OCI-M1 (cell line): ENCODE results near the gene SLC35E2B.
"Not testable (repeated sequence)": the region's sequence is repeated elsewhere in the genome, so short reads cannot be mapped to it uniquely, and the experiment has no call there.

ENCODE experiments used
- DNase-seq: peaks from one replicate; lab custom pipeline; 2025; lab: John Stamatoyannopoulos, UW

Gene SLC35E2B

DNA sequence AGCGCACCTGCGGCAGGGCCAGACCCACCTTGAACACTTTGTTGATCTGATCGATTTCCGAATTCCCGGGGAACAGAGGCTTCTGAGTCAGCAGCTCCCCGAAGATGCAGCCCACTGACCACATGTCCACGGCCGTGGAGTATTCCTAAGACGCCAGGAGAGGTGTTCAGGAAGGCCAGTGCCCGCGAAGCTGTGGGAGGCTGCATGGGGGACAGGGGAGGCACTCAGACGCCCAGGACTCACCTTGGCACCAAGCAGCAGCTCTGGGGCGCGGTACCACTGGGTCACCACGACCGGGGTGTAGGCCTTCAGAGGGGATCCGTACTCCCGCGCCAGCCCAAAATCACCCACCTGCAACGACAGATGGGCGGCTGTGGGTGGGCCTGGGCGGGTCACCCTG, 11.2 kb upstream of the SLC35E2B start:
- DNase-seq: no peak

DNA sequence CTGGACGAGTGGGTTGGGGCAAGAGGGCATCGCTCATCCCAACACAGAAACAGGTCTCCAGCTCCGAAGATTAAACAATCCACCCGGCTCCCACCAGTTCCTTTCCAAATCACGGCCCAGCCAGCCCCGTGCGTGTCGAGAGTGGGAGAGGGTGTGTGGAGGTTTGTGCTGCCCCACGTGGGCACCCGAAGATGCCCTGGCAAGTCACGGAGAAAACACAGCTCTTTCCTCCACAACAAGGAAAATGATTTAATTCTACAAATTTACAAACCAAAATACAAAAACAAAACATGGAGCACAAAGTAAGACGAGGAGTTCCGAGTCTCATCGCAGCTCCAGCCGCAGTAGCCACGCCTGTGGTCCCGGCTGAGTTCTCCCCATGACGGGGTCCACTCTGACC, 9.9 kb upstream of the SLC35E2B start:
- DNase-seq: not testable (repeated sequence)

DNA sequence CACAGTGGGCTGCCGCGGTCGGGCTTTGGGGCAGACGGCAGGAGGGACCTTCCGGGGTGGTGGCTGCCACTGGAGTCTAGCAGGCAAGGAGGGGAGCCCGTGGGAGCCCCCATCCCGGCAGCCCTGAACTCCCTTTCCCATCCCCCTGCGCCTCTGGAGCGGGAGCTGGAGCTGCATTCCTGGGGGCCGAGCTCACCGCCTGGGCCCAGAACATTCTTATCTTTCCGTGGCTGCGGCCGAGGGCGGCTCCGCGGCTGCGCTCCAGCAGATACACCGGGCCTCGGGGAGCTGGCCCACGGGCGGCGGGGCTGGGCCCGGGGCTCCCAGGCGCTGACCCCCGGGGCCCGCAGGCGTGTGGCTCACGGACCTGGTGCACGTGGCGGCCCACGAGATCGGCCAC, 8.0 kb upstream of the SLC35E2B start:
- not testable (repeated sequence) for DNase-seq

DNA sequence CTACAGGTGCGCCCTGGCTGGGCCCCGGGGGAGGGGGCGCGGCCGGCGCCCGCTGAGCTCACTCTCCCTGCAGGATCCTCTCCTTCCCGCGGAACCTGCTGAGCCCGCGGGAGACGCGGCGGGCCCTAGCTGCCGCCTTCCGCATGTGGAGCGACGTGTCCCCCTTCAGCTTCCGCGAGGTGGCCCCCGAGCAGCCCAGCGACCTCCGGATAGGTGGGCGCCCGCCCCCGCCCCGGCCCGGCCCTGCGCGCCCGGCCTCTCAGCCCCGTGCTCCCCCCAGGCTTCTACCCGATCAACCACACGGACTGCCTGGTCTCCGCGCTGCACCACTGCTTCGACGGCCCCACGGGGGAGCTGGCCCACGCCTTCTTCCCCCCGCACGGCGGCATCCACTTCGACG, 7.5 kb upstream of the SLC35E2B start:
- not testable (repeated sequence) for DNase-seq

DNA sequence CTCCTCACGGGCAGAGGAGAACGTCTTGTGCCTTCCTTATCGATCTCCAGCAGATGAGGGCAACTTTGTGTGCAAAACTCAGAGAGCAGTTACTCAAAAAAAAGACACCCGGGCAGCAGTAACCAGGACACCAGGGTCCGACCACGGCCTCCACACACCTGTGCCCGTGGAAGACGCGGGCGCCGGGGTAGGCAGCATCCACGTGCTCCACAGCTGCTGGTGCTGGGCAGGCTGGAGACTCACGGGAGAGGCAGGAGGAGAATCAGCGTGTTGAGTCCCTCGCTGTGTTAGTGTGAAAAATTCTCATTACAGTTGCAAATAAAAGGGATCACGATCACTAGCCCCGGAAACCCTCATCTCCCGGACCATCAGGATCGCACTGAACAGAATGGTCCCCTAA, 6.5 kb upstream of the SLC35E2B start:
- not testable (repeated sequence) for DNase-seq

DNA sequence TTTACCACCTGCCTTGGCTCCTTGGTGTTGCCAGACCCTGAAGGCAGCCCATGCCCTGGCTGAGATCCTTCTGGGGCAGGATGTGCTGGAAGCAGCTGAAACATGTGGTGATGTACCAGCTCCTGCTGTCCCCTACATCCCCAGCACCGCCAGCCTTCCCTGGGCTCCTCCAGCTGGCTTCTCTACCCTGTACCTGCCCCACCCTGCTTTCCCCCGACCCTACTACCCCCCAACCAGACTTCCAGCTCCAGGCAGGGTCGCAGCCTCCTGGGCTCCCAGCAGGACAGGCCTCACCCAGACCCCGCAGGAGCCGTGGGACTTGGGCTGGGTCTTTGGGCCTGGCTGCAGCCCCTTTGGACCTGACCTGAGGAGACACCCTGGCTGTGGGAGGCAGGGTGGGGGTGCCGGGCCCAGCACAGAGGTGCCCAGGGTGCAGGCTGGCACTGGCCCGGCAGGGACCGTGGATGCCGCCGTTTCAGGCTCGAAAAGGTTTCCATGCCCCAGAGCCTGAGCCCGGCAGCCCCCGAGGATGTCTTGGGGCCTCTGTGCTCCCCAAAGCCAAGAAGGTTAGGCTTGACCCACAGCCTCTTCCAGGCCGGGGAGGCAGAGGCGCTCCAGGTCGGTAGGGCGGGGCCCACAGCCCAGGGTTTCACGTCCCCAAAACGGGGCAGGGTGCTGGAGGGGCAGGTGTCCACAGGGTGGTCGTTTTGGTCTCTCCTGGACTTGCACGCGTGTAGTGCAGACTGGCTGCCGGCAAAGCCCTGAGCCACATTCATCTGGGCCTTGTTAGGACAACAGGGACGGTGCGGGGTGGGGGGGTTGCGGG, 5.0 kb upstream of the SLC35E2B start:
- not testable (repeated sequence) for DNase-seq

DNA sequence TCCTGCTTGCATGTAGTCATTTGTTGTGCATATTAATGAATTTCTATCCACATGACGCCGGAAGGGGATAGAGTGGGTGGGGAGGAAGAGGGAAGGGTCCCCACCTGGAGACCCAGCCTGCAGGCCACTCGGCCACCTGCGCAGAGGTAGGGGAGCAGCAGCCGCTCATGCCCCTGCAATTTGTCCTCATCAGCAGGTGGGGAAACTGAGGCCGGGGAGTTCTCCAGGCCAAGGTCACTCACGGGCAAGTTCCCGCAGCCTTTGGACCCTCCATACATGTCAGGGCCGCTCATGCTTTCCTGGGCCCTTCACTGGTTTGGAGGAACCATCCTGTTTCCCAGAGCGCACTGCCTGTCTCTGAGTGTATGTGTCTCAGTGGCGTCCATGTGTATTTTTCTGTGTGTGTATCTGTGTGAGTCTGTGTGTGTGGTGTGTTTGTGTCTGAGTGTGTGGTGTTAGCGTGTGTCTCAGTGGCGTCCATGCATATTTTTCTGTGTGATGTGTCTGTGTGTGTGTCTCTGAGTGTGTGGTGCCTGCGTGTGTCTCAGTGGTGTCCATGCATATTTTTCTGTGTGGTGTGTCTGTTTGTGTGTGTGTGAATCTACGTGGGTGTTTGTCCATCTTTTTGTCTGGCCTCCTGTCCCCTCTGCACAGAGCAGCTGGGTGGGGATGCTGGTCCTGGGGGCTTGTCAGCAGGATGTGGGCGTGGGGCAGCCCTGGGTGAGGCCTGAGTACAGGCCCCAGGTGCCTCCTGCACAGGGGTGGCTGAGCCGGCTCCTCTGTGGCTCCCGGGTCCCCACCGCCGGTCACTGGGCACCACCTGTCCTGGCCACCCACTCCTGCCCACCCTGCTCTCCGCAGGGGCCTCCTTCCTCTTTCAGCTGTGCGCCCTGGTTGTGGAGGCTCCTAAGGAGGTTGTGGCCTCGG, 4.1 kb upstream of the SLC35E2B start:
- not testable (repeated sequence) for DNase-seq

DNA sequence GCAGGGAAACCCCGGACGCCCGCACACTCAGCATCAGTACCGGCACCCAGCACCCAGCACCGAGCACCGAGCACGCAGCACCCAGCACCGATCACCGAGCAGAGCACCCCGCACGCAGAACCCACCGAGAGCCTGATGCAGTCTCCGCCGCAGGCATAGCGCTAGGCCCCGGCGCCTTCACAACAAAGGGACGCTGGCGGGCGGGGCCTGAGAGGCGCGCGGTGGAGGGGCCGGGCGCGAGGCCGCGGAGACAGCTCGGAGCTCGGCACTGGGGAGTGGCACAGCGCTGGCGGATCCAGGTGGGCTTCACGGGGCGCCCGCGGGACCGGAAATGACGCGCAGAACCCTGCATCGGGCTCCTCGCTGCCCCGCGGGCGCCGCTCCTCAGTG, 276 bp downstream of the SLC35E2B start:
- peak; percentile 88 for DNase-seq

DNA sequence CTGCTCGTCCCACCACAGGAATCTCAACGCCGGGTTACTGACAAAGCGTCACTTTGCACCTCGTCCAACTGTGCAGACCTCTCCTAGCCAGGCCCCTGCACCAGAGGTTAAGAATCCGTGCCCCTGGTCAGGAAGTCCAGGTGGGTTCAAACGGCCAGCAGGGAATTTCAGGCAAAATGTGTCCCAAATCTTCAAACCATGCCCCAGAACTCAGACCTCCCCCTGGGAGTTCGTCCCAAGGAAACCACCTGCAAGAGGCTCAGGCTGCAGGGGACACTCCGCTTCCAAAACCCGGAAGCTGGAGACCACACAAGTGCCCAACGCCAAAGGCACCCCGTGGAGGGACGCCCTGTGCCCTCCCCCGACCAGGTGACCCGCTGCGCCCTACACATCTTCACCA, 1.2 kb downstream of the SLC35E2B start:
- not testable (repeated sequence) for DNase-seq

DNA sequence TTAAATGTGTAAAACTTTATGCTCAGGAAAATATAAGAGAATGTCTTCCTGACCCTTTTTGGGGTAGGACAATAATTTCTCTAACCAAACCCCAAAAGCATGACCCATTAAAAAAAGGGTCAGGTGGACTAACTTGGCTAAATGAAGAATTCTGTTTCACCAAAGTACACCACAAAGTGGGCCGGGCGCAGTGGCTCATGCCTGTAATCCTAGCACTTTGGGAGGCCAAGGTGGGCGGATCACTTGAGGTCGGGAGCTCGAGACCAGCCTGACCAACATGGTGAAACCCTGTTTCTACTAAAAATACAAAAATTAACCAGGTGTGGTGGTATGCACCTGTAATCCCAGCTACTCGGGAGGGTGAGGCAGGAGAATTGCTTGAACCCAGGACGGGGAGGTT, 3.1 kb downstream of the SLC35E2B start:
- not testable (repeated sequence) for DNase-seq

DNA sequence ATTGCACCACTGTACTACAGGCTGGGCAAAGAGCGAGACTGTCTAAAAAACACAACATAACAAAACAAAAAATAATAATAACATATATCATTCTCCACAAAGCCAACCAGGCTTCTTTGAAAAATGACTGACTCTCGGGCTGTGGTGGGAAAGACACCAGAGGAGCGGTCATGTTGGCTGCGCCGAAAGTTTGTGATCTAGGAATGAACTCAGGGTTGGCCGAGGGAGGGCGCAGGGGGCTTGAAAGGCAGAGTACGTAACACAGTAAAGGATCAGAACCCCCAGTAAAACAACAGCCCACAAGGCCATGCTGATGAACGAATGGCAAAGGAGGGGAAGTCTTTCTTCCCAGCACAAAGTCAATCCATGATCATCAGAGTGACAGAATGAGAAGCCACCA, 4.7 kb downstream of the SLC35E2B start:
- DNase-seq: no peak

DNA sequence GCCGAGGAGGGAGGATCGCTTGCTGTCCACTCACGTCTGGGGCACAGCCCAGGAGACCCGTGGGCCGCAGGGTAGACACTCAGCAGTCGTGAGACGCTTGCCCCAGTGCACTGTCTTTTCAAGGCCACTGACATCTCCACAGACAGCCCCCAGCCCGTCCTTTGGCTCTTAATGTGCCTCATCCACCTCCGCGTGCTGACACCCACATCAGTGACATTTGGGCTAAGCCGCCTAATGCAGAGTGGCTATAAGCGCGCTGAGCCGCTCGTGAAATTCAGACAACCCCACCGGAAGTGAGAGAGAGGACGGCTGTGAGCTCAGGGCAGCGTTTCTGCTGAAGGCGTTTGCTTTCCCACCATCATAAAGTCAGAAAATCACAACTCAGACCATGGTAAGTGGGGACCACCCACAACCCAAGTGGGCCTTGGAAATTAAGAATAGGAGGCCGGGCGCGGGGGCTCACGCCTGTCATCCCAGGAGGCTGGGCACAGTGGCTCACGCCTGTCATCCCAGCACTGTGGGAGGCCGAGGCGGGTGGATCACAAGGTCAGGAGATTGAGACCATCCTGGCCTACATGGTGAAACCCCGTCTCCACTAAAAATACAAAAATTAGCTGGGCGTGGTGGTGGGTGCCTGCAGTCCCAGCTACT, 8.4 kb downstream of the SLC35E2B start:
- DNase-seq: no peak

DNA sequence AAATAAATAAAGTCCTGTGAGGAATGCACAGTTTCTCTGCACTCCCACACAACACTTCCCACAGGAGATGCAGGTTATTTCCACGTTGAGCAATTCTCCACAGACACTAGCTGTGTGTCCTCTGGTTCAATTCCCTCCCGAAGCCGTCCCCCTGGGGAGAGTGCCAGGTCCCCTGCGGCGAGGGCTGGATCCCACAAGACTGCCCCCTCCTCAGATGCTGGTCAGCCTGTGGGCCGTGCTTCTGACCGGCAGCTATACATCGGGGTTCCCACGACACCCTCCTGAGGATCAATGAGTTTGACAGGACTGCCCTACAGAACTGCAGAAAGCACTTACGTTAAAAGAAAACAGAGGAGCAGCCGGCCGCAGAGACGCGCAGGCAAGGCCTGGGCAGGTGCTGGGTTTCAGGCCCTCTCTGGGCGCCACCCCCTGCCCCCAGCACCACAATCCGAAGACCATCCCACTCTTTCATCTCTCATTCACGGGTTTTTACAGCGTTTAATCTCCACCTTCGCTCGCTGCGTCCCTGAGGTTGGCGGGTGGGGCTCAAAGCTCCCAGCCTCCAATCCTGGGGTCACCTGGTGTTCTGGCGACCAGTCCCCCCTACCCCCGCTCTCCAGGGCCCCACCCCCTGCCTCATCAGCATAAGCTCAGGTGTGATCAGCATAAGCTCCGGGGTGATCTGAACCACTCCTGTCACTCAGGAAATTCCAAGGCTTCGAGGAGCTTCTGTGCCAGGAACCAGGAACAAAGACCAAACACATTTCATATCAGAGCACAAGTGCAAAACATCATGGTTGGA, 9.3 kb downstream of the SLC35E2B start:
- no peak for DNase-seq

DNA sequence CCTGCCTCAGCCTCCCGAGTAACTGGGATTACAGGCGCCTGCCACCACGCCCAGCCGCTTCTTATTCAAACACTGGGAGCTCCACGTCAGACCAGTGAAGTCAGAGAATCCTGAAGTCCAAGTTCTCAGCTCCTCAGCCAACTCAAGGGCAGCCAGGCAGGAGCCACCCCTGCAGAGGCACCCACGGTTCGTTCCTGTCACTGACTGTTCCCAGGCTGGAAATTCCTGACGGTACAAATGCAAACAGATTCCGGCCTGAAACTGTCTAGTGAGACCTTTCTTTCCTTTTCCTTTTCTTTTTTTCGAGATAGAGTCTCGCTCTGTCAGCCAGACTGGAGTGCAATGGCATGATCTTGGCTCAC, 11.7 kb downstream of the SLC35E2B start:
- no peak for DNase-seq

DNA sequence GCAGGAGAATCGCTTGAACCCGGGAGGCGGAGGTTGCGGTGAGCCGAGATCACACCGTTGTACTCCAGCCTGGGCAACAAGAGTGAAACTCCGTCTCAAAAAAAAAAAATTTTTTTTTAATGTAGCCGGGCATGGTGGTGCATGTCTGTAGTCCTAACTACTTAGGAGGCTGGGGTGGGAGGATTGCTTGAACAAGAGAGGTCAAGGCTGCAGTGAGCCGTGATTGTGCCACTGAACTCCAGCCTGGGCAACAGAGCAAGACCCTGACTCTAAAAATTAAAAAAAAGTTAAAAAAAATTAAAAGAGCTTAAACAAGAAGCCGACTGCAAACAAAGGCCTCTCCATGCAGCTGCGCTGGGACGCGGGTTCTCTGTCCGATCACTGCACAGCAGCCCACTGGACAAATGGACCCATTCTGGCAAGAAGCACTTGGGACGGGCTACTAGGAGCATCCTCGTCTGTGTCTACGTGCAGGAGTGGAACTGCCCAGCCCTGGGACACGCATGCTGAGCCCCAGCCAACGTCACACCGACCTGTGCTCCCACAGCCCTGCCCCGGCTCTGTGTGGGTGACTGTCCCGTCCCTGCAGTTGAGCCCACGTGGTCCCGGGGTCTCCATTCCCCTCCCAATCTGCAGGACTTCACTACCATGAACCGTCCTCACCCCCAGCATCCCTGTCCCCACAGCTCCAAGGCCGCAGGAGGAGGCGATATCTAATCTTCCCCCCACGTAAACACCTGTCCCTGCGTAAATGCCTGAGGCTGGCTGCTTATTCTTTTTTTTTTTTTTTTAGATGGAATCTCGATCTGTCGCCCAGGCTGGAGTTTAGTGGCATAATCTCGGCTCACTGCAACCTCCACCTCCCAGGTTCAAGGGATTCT, 12.3 kb downstream of the SLC35E2B start:
- no peak for DNase-seq

DNA sequence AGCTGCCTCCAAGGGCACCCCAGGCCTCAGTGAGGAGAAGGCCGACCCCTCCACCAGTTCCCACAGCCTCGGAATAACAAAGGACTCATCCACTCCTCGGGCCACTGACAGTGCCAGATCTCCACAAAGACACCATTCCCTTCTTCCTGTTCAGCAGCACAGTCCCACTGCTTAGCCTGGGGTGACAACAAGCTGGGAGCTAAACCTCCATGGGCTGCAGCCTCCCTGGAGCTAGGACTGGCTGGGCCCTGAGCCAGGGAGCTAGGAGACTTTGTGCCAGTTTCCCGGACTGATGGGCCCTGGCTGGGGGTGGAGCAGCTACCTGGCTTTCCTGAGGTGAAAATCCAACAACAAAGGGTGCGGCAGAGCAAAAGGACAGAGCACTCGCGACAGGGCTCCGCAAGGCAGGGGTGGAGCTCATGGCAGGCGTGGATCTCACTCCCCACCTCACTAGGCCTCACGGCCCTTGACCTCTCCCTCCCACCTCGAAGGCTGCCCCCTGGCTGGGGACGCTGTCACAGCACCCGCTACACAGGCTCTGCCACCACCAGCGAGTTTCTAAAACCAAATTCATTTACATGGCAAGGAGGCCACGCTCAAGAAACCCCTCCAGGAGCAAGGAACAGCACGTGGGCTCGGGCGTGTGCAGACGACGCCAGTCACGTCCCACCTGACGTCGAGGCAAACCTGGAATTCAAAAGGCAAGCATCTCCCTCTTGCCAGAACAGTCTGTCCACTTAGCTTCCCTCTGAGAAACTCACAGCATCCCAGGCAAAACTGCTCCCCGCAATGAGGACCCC, 13.8 kb downstream of the SLC35E2B start:
- no peak for DNase-seq

DNA sequence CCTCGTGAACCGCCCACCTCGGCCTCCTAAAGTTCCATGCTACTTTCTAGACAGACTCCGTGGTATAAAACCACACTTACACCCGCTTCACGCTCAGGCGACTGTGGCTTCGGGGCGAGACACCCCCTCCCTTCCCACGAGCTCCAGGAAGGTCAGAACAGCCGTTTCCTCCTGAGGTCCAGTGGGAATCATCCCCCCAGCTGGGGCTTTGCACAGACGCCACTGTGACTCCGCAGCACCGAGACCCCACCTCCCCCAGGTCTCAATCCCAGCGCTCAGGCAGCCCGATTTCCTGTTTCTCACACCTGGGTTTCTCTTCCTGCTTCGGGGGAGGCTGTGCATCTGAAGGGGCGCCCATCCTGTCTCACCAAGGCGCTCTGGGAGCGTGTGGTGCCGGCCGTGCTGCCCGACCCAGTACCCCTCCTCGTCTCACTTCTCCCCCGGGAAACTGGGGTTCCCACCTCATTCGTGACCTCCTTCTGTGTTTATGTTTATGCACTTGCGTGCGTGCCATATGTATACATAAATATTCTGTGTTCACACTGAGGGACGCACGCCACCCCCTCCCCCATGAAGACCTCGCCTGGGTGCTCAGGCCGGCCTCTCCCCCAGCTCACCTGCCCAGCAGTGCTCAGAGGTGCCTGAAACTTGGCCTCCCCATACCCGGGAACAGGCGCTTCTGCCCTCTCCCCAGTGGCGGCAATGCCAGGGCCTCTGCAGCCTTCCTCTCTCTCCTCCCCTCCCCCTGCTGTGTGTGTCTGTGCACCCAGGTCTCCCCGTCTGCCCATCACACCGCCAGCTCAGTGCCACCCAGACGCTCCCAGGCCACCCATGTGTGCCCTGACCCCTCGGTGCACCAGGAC, 14.6 kb downstream of the SLC35E2B start:
- no peak for DNase-seq

DNA sequence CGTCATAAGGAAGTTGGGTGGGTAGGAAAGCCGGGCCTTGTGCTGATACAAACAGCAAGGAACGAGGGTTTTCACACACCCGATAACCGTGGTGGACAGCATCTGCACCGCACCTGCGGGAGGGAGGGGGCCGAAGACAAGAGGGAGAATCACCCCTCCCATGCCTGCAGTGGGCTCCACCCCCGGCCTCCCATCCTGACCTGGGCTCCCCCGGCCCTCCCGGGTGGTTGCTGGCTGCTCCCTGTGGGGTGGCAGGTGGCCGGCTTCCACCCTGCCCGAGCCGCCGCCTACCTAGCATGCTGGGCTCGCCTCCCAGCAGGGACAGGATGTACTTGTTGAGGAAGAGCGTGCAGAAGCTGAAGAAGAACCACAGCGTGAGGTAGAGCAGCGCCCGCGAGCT, 16.5 kb downstream of the SLC35E2B start:
- not testable (repeated sequence) for DNase-seq

DNA sequence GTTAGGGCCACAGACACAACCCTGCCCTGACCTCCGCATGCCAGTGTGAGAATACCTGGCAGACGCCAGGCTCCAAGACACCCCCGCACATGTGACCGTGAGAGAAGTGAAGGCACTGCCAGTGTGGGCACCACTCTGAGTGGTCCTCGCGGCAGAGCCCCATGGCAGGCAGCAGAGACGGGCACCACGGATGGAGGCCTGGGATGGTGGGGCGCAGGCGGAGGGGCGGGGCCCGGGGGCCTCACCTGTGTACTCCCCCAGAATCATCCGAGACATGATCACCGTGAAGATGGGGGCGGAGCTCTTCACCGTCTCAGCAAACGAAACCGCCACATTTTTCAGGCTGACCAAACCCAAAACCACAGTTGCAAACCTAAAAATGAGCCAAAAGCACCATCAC, 17.4 kb downstream of the SLC35E2B start:
- DNase-seq: not testable (repeated sequence)
